IMR-90 (cell line): ENCODE results near the gene EPGN. TPM values are rescaled to one million over a fixed set of nuclear protein-coding genes. Genes with fewer than 3 reads are reported as not detected.

Source experiments
- ATAC-seq: fragments of 200-7000 bp; cut with Tn5 transposase; 2 replicates; pipeline ENCODE4 v1.9.1; 2020; ENCODE audit warnings: low read depth, mild to moderate bottlenecking, moderate library complexity
- BruUV-seq: library from RNA; stranded (reverse); fragments of 400-500 nt; replicated peaks from 2 replicates; lab custom pipeline; 2021; lab: Mats Ljungman, UMichigan
- CTCF ChIA-PET: fragments of 300-600 bp; formaldehyde crosslinking; extraction: SDS; loops from one replicate; lab custom pipeline; 2021; ENCODE audit warnings: antibody characterized with exemption; lab: Yijun Ruan, JAX
- POLR2A ChIA-PET: fragments of 300-600 bp; sonication (Branson Sonifier 250); formaldehyde crosslinking; loops from one replicate; lab custom pipeline; 2022; ENCODE audit warnings: antibody characterized with exemption; ENCODE audit not compliant: unreplicated experiment; lab: Charles Lee
- DNase-seq: peaks from one replicate; pipeline ENCODE4 v3.0.0; 2013
- H2AFZ ChIP-seq: replicated peaks from 2 replicates; pipeline ENCODE3; 2013; ENCODE audit warnings: low read length, mild to moderate bottlenecking; ENCODE audit not compliant: poor library complexity
- H2AK5ac ChIP-seq: 2 replicates; pipeline ENCODE4 v1.6.1; 2013; ENCODE audit warnings: low read depth, low read length, inconsistent platforms
- H2AK9ac ChIP-seq: replicated peaks from 2 replicates; pipeline ENCODE3; 2013; ENCODE audit warnings: mild to moderate bottlenecking, low read depth, low read length, moderate library complexity; ENCODE audit not compliant: poor library complexity
- H2BK120ac ChIP-seq: 2 replicates; pipeline ENCODE4 v1.6.1; 2013; ENCODE audit warnings: low read depth, low read length, inconsistent platforms
- H2BK15ac ChIP-seq: 3 replicates; pipeline ENCODE4 v1.6.1; 2013; ENCODE audit warnings: low read depth, low read length, inconsistent platforms
- H2BK20ac ChIP-seq: 2 replicates; pipeline ENCODE4 v1.6.1; 2013; ENCODE audit warnings: low read depth, mild to moderate bottlenecking, inconsistent platforms, low read length, moderate library complexity
- H2BK5ac ChIP-seq: 2 replicates; pipeline ENCODE4 v1.6.1; 2013; ENCODE audit warnings: mild to moderate bottlenecking, low read depth, low read length, inconsistent platforms; ENCODE audit not compliant: poor library complexity, severe bottlenecking
- H3K14ac ChIP-seq: replicated peaks from 2 replicates; pipeline ENCODE4 v1.6.1; 2013; ENCODE audit warnings: low read depth, low read length, inconsistent platforms
- H3K18ac ChIP-seq: 2 replicates; pipeline ENCODE4 v1.6.1; 2013; ENCODE audit warnings: low read depth, low read length, control low read depth
- H3K23ac ChIP-seq: 2 replicates; pipeline ENCODE4 v1.6.1; 2013; ENCODE audit warnings: low read depth, low read length, inconsistent platforms
- H3K27ac ChIP-seq: 2 replicates; pipeline ENCODE4 v1.5.1; 2013; ENCODE audit warnings: mild to moderate bottlenecking, control low read depth, low read length; ENCODE audit not compliant: insufficient read depth
- H3K27me3 ChIP-seq: 2 replicates; pipeline ENCODE4 v1.6.1; 2013; ENCODE audit warnings: low read length; ENCODE audit not compliant: control insufficient read depth, insufficient read depth
- H3K36me3 ChIP-seq: 2 replicates; pipeline ENCODE4 v1.6.1; 2013; ENCODE audit warnings: low read length, mixed read lengths; ENCODE audit not compliant: control insufficient read depth, insufficient read depth
- H3K4ac ChIP-seq: 2 replicates; pipeline ENCODE4 v1.6.1; 2013; ENCODE audit warnings: low read depth, low read length, inconsistent platforms
- H3K4me1 ChIP-seq: 2 replicates; pipeline ENCODE4 v1.6.1; 2013; ENCODE audit warnings: low read length, mixed read lengths; ENCODE audit not compliant: control insufficient read depth, insufficient read depth
- H3K4me2 ChIP-seq: 2 replicates; pipeline ENCODE4 v1.6.1; 2013; ENCODE audit warnings: low read depth, mild to moderate bottlenecking, control low read depth, low read length, moderate library complexity
- H3K4me3 ChIP-seq: 2 replicates; pipeline ENCODE4 v1.5.1; 2013; ENCODE audit warnings: low read depth, mild to moderate bottlenecking, control low read depth, low read length, moderate library complexity; ENCODE audit not compliant: insufficient read depth
- H3K56ac ChIP-seq: 2 replicates; pipeline ENCODE4 v1.6.1; 2013; ENCODE audit warnings: low read length, inconsistent platforms; ENCODE audit not compliant: insufficient read depth; ENCODE audit errors: extremely low read depth
- H3K79me1 ChIP-seq, 2 experiments: 2 replicates each; pipeline ENCODE4 v1.6.1; 2013; ENCODE audit warnings: low read length in 2 of 2, inconsistent platforms in 1 of 2, low read depth in 1 of 2
- H3K9ac ChIP-seq: 2 replicates; pipeline ENCODE4 v1.6.1; 2013; ENCODE audit warnings: low read depth, low read length, control low read depth
- H3K9me1 ChIP-seq: 2 replicates; pipeline ENCODE4 v1.6.1; 2013; ENCODE audit warnings: low read length, inconsistent platforms; ENCODE audit not compliant: insufficient read depth
- H3K9me3 ChIP-seq: 2 replicates; pipeline ENCODE4 v1.6.1; 2013; ENCODE audit warnings: low read length; ENCODE audit not compliant: control insufficient read depth, insufficient read depth
- H4K20me1 ChIP-seq: 2 replicates; pipeline ENCODE4 v1.6.1; 2013; ENCODE audit warnings: low read length, inconsistent platforms; ENCODE audit not compliant: insufficient read depth
- H4K5ac ChIP-seq: 2 replicates; pipeline ENCODE4 v1.6.1; 2013; ENCODE audit warnings: mild to moderate bottlenecking, low read depth, low read length, control low read depth
- H4K8ac ChIP-seq, 2 experiments: 2 replicates each; pipeline ENCODE4 v1.6.1; 2013; ENCODE audit warnings: low read depth in 2 of 2, low read length in 2 of 2, control low read depth in 1 of 2, inconsistent platforms in 1 of 2
- H4K91ac ChIP-seq: 2 replicates; pipeline ENCODE4 v1.6.1; 2013; ENCODE audit warnings: low read depth, low read length, inconsistent platforms; ENCODE audit not compliant: insufficient read depth
- BHLHE40 ChIP-seq: fragments of 150-350 bp; IDR thresholded peaks from 2 replicates; pipeline ENCODE4 v1.6.1; 2016; ENCODE audit warnings: mild to moderate bottlenecking, low read depth, low read length
- CEBPB ChIP-seq: IDR thresholded peaks from 2 replicates; pipeline ENCODE4 v1.6.1; 2012; ENCODE audit warnings: low read depth, low read length, improper control_type of control experiment
- CHD1 ChIP-seq: IDR thresholded peaks from 2 replicates; pipeline ENCODE4 v1.6.1; 2012; ENCODE audit warnings: low read depth, low read length, improper control_type of control experiment
- ELK1 ChIP-seq: fragments of 150-350 bp; IDR thresholded peaks from 2 replicates; pipeline ENCODE4 v1.6.1; 2016; ENCODE audit warnings: low read depth, mild to moderate bottlenecking, low read length, moderate library complexity, borderline replicate concordance
- FOS ChIP-seq: fragments of 150-350 bp; IDR thresholded peaks from 2 replicates; pipeline ENCODE4 v1.6.1; 2016; ENCODE audit warnings: low read depth, low read length
- MAFK ChIP-seq: IDR thresholded peaks from 2 replicates; pipeline ENCODE4 v1.6.1; 2012; ENCODE audit warnings: low read depth, low read length, improper control_type of control experiment
- MXI1 ChIP-seq: IDR thresholded peaks from 2 replicates; pipeline ENCODE4 v1.6.1; 2012; ENCODE audit warnings: low read depth, mild to moderate bottlenecking, low read length, moderate library complexity, borderline replicate concordance
- NFE2L2 ChIP-seq: fragments of 150-350 bp; IDR thresholded peaks from 2 replicates; pipeline ENCODE4 v1.6.1; 2016; ENCODE audit warnings: low read depth, mild to moderate bottlenecking, low read length
- POLR2A ChIP-seq: IDR thresholded peaks from 2 replicates; pipeline ENCODE4 v1.6.1; 2012; ENCODE audit warnings: mild to moderate bottlenecking, low read depth, low read length
- RCOR1 ChIP-seq: IDR thresholded peaks from 2 replicates; pipeline ENCODE4 v1.6.1; 2012; ENCODE audit warnings: mild to moderate bottlenecking, low read length, improper control_type of control experiment; ENCODE audit not compliant: insufficient replicate concordance
- RFX5 ChIP-seq: IDR thresholded peaks from 2 replicates; pipeline ENCODE4 v1.8.0; 2012; ENCODE audit warnings: low read depth, mild to moderate bottlenecking, low read length, moderate library complexity
- SMC3 ChIP-seq: fragments of 150-350 bp; IDR thresholded peaks from 2 replicates; pipeline ENCODE4 v1.6.1; 2016; ENCODE audit warnings: low read depth, mild to moderate bottlenecking, antibody characterized with exemption, low read length, moderate library complexity
- USF2 ChIP-seq: fragments of 150-350 bp; IDR thresholded peaks from 2 replicates; pipeline ENCODE4 v1.6.1; 2017; ENCODE audit warnings: mild to moderate bottlenecking, antibody characterized with exemption, low read length, low read depth
- WGBS, 2 experiments: methylation state at CpG; one replicate each; pipeline versions ENCODE4 v1.1.5 to v1.1.7; 2013; ENCODE audit warnings: missing lambda C conversion rate in 2 of 2; ENCODE audit not compliant: insufficient read length in 1 of 2; ENCODE audit errors: extremely low coverage in 2 of 2; 5-methylcytosine and 5-hydroxymethylcytosine counted together
- dilution Hi-C: fragments of 300-500 bp; cut with HindIII; formaldehyde crosslinking; loops from one replicate; pipeline ENCODE4 v1.14.3; 2018; ENCODE audit warnings: low sequenced_read_pairs; ENCODE audit not compliant: unreplicated experiment
- in situ Hi-C: fragments of 300-500 bp; cut with MboI; formaldehyde crosslinking; loops from 3 replicates; pipeline ENCODE4 v1.14.3; 2019; ENCODE audit warnings: low sequenced_read_pairs, inconsistent platforms, mixed read lengths
- intact Hi-C: fragments of 100-400 bp; cut with micrococcal nuclease; formaldehyde crosslinking; loops from 2 replicates; pipeline ENCODE4 v1.10.0; 2022
- polyA plus RNA-seq, 3 experiments: library from polyadenylated mRNA; depleted of rRNA; stranded (reverse); fragments of >200 nt; gene quantifications; 2 replicates each; pipeline ENCODE4 v1.2.3, GENCODE V29; 2012; ENCODE audit warnings: low replicate concordance in 1 of 3
- total RNA-seq: library from RNA; depleted of rRNA; stranded (reverse); fragments of >200 nt; gene quantifications from 2 replicates; pipeline ENCODE4 v1.2.3, GENCODE V29; 2012
- TF ChIP-seq, protein P1 (sequence below): conservative IDR thresholded peaks from 2 replicates; pipeline ENCODE4 v1.5.1; 2012; ENCODE audit warnings: mild to moderate bottlenecking, low read depth, low read length, improper control_type of control experiment

Gene EPGN
- total and polyA plus RNA-seq, 2 of the 4 experiments (the other 2 are of a cell fraction), result 0.18 TPM; not detected in 1

DNA sequence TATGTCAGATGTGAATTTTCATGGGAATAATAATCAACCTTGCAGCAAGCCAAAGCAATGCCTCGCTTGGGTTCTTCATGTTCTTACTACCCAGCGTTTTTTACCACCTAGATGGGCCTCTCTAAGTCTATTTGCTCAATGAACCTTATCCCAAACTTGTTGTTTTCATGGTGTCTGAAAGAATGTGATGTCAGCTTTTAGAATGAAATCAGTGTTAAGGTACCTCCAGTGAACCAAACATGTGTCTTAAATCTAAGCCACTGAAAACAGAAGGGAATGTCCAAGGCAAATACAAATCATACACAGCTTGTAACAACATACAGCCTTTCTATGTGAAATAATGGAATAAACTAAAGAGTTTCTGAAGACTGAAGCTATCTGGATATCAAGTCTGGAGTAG is 6.7 kb downstream of the EPGN start:
- Histone ChIP-seq H2AK9ac (no peak overlapping the region), H4K5ac (no peak overlapping the region), H2BK20ac (no peak overlapping the region), H3K9me3 (no peaks in the 10 kb centered on the region), H3K79me1 (no peaks in the 10 kb centered on the region), H3K4ac (no peak overlapping the region), H3K9ac (no peak overlapping the region), H3K9me1 (no peaks in the 10 kb centered on the region), H3K14ac (no peak overlapping the region), H2AFZ (no peak overlapping the region), H3K4me2 (no peak overlapping the region), H4K20me1 (no peaks in the 10 kb centered on the region), H3K18ac (no peak overlapping the region), H4K91ac (no peak overlapping the region), H3K56ac (no peak overlapping the region), H3K4me3 (no peak overlapping the region), H3K36me3 (no peaks in the 10 kb centered on the region), H3K27ac (no peak overlapping the region), H3K23ac (no peak overlapping the region), H2BK120ac (no peak overlapping the region), H2BK15ac (no peak overlapping the region), H3K4me1 (no peaks in the 10 kb centered on the region), H3K27me3 (peaks cover 2% of the 10 kb centered on the region; the same call in 1 of the 2 replicates), H2AK5ac (no peak overlapping the region), H2BK5ac (no peak overlapping the region), H4K8ac (no peak overlapping the region)
- dilution Hi-C loops (no loop called here), in situ Hi-C loops (loop anchor here (5.0 to 25.0 kb wide), 2 partner anchors 138 to 653 kb away; no protein-coding TSS in a partner anchor), intact Hi-C loops (loop anchor here (5.0 kb wide), 1 partner anchor 653 kb away; no protein-coding TSS in a partner anchor)
- BruUV-seq, result no TSS peak
- ChIA-PET CTCF (interaction anchor here (1.3 kb wide), 2 partner anchors 85 to 366 kb away, joined by 3 read pairs; no protein-coding TSS in a partner anchor), POLR2A (no interaction called here)
- TF ChIP-seq NFE2L2 (no peak), BHLHE40 (no peak), SMC3 (no peak), POLR2A (no peak), CEBPB (no peak), RFX5 (no peak), CHD1 (no peak), FOS (no peak), ELK1 (no peak), MAFK (no peak), MXI1 (no peak), RCOR1 (no peak), USF2 (no peak)
- TF ChIP-seq, protein P1, sequence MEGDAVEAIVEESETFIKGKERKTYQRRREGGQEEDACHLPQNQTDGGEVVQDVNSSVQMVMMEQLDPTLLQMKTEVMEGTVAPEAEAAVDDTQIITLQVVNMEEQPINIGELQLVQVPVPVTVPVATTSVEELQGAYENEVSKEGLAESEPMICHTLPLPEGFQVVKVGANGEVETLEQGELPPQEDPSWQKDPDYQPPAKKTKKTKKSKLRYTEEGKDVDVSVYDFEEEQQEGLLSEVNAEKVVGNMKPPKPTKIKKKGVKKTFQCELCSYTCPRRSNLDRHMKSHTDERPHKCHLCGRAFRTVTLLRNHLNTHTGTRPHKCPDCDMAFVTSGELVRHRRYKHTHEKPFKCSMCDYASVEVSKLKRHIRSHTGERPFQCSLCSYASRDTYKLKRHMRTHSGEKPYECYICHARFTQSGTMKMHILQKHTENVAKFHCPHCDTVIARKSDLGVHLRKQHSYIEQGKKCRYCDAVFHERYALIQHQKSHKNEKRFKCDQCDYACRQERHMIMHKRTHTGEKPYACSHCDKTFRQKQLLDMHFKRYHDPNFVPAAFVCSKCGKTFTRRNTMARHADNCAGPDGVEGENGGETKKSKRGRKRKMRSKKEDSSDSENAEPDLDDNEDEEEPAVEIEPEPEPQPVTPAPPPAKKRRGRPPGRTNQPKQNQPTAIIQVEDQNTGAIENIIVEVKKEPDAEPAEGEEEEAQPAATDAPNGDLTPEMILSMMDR, result no peak
- no peak for DNase-seq
- ATAC-seq, result no peak
- WGBS, 2 experiments, result no CpG with 5 or more reads among the region's 2 CpGs
